NCI-H1417 treated with DMSO at 0.1 percent for 48 hours (cell line): ENCODE results near the gene CRKL.

Experiments used
- DNase-seq: peaks from one replicate; lab custom pipeline; 2025; lab: John Stamatoyannopoulos, UW

The CRKL gene

GRCh38 chr22:20981787-20982562 lies 64.8 kb downstream of the CRKL start, which contains the start of gene LZTR1:
TSS of gene LZTR1 (plus strand) at chr22:20982297. CDS start at chr22:20982372, 75 bp downstream.
- DNase-seq = no peak

- DNase-seq = no peak
Observed at GRCh38 chr22:20982563-20982882, 65.3 kb downstream of the CRKL start.

DNA sequence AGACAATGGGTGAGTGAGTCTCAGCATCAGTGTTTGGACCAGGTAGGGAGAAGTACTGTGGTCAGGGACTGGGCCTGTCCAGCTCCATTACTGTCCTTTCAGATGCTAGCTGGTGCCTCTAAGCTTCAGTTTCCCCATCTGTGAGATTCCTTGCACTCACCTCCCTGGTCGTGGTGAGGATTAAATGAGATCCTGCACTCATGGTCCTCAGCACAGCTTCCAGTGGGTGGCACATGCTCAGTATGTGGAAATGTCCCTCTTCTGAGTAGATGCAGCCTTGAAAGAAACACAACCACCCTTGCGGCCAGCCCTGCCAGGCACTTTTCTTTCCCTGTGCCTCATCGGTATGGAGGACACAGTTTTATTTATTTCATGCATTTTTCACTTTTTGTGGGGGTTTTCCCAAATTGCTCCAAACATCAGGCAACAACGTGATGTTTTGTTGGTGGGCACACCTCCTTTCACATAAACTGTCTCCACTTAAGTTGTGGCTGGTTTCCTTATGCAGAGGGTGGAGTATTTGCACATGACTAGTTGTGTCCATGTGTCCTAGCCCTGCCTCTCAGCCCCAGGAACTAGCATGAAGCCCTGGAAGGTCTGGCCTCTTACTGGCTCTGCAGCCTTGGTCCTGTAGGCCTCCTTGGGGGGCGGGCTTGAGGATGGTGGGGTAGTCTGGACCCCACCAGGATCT lies 66.0 kb downstream of the CRKL start:
- no peak for DNase-seq

DNA sequence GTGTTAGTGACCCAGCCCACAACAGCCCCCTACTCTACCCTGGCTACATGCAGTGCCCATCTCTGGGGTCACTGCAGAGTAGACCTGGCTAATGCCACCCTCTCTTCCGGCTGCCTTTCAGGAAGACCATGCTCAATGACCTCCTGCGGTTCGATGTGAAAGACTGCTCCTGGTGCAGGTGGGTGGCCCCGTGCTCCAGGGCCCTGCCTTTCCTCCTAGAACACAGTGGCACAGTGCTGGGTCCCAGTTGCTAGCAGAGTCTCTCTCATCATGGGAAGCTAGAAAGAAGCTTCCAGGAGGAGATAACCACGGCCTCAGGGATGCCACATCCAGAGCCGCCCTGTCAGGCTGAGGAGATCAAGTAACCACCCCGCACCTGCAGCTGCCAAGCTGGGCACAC lies 68.5 kb downstream of the CRKL start:
- DNase-seq = no peak

- DNase-seq = no peak
Observed at GRCh38 chr22:20986365-20986764, 69.2 kb downstream of the CRKL start.

DNA sequence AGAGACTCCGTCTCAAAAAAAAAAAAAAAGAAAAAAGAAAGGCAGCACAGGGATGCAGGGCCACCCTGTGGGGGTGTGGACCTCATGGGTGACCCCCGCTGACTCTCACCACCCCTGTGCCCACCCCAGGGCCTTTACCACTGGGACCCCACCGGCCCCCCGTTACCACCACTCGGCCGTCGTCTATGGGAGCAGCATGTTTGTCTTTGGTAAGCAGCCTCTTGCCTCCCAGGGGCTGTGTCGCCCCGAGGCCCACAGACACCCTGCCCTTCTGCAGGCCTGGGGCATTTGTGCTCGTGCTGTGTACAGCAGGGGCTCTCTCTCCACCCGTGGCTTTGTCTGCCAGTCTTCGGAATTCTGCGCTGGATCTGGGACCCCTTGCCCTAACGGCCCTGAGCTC lies 70.2 kb downstream of the CRKL start:
- no peak for DNase-seq

DNA sequence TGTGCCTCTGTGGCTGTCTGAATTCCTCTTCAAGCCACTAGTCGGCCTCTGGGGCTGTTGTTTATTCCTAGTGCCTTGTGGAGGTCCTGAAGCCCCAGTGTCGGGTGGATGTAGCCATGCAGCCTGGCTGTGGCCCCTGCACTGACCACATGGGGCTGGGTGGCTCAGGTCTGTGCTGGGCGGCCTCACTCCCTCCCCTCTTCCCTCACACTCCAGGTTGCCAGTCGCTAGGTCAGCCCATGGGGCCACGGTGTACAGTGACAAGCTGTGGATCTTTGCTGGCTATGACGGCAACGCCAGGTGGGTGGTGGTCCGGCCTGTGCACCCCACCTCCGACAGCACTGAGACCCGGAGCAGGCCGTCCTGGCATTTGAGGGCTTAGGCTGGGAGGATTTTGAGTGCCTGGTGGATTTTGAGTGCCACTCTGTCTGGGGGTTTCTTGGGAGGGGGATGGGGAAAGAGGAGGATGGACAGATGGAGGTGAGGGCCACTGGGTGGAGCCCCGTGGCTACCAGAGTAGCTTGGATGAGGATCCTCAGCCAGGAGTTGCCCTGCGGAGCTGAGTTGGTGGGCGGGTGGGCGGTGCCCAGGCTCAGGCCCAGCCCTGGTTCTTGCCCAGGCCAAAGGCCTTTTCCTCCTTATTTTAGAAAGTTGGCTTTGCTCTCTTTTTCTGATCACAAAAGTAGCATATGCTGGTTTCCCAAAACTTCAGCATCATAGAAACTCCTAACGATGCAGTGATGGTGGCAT lies 71.5 kb downstream of the CRKL start:
- no peak for DNase-seq

DNA sequence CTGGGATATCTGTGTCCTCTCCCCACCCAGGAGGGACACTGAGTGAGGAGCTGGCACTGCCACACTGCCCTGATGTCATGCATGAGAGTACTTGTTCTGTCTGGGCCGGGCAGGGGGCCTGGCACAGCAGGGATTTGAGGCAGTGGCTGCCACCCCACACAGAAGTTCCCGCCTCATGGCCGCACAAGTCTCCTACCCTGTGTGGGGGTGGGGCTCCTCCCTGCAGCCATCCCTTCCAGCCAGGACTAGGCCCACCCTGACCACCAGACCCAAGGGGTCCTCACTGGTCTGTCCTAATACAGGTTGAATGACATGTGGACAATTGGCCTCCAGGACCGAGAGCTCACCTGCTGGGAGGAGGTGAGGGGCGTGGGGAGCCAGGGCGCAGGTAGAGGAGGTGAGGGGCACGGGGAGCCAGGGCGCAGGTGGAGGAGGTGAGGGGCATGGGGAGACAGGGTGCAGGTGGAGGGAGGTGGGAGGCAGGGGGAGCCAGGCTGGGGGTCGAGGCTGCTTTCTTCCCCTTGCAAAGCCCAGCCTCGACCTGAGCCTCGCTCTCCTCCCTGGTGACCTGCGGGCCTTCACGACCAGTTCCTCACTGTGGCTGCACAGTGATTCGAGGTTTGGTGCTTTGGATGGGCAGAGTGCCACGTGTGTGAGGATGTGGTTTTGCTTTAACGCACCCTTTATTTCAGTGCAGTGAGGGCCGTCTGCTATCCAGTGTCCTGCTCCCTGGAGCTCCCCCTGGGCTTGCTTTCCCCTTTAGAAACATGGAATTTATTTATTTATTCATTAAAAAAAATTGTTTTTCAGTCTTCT lies 72.3 kb downstream of the CRKL start:
- no peak for DNase-seq

DNA sequence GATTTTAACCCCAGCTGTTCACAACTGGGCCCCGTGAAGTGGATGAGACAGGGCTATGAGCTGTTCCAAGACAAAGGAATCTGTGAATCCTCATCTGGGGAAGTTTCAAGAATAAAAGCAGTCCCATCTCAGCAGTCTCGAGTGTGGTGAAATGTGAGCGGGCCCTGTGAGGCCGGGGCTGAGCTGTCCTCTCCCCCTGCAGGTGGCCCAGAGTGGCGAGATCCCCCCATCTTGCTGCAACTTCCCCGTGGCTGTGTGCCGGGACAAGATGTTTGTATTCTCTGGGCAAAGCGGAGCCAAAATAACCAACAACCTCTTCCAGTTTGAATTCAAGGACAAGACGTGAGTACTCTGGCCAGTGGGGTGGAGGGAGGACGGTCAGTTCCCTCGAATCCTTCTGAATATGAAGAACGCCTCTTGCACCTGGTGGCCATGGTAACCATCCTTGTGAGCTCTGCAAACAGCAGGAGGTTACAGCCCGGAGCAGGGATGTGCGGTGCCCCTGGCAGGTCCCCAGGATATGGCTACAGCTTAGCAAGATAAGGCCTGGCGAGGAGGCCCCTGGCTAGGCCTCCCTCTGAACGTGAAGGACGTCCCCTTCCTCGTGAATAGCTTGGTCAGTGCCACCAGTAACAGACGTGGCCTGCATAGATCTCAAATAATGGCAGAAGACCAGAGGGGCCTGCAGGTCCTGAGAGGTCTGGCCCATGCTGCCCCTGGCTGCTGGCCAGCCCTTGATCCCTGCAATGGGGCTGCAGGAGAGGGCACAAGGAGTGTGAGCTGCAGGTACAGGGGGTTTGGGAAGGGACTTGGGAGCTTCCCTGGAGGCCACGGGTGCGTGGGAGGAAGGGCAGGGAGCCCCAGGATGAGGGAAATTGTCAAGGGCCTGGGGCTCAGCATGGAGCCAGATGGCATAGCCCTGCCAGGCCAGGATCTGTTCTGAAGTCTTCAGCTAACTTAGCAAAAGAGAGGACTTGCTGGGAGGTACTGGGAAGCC lies 73.3 kb downstream of the CRKL start:
- no peak for DNase-seq

DNA sequence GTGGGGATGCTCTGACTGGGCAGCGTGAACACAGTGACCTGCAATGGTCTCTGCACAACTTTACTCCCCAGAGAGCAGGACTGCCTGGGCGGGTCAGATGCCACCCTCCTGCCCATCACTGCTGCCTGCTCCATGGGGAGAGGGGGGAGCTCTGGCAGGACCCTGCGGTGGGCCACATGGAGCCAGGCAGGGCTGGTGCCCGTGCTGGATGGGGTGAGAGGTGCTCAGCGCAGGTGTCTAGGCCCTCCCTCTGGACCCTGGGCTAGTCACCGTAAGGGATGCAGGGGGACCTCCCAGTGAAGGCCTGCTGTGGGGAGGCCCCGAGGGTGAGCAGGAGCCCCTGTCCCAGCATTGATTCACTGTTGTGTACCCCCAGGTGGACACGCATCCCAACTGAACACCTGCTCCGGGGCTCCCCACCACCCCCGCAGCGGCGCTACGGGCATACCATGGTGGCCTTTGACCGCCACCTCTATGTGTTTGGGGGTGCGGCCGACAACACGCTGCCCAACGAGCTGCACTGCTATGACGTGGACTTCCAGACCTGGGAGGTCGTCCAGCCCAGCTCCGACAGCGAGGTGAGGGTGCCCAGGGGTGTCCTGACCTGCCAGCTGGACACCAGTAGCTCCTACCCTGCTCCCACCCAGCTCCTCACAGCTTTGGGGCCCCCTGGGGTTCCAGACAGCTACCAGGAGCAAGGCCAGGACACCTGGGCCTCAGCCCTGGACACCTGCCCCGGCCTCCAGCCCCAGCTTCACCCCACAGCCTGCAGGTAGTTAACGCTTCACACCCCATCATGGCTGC lies 74.2 kb downstream of the CRKL start:
- DNase-seq = no peak

DNA sequence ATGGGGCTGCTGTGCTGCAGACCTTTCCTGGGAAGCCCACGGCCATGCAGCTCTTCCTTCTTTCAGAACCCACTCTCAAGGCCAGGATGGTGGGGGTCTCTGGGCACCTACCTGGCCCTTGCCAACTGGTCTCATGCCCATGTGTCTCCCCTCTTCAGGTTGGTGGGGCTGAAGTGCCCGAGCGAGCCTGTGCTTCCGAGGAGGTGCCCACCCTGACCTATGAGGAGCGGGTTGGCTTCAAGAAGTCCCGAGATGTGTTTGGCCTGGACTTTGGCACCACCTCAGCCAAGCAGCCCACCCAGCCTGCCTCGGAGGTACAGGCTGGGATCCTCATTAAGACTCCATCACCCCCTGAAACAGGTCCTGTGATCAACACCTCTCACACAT lies 74.8 kb downstream of the CRKL start:
- no peak for DNase-seq

DNA sequence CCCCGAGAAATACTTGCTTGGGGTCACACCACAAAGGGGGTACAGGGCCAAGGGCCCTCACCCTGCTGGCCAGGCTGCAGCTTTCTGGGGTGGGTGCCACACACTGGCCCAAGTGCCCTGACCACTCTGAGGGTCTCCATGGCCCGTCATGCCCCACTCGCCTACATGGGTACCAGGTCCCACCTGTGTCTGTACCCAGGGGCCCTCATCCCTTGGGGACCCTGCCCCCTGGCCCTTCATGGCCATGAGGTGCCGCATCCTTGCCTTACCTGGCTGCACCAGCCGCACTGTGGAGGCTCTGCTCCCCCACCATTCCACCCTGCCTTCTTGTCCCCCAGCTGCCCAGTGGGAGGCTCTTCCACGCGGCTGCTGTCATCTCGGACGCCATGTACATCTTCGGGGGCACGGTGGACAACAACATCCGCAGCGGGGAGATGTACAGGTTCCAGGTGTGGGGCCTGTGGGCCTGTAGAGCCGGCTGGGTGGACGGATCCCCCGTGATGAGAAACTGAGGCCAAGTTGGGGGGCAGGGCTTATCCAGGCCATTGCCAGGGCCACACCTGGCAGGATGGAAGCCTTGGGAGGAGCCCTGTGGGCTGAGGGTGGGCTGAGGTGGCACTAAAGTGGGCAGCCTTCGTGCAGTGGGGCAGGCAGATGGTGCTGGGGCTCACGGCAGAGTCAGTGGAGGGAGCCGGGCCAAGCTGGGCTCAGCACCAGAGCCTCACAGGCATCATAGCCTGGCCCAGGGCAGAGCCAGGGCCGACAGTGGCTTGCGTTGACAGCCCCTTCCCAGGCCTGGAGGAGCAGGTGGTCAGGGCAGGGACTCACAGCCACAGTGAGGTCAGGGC lies 75.5 kb downstream of the CRKL start:
- no peak for DNase-seq

GRCh38 chr22:20993304-20994127 lies 76.3 kb downstream of the CRKL start:
- DNase-seq = no peak

- DNase-seq = no peak
Observed at GRCh38 chr22:20994128-20994901, 77.1 kb downstream of the CRKL start.

GRCh38 chr22:20994902-20995241 lies 77.7 kb downstream of the CRKL start:
- no peak for DNase-seq

GRCh38 chr22:20995329-20996030 lies 78.3 kb downstream of the CRKL start:
- DNase-seq = no peak

DNA sequence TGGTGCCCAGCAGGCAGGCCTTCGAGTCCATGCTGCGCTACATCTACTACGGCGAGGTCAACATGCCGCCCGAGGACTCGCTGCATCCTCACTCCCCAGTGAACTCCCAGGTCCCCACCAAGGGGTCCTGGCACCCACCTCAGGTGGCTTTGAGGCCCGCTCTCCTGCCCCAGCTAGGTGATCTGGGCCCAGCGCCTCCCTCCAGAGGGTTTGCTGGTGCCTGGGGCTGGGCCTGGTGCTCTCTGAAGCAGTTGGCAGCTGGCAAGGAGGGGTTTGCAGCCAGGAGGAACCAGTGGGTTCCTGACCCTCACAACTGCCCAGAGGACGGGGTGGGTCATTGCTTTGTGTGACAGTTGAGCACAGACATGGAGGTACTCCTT lies 78.8 kb downstream of the CRKL start:
- DNase-seq = no peak
